NCI-H446 treated with DMSO at 0.1 percent for 48 hours (cell line): ENCODE results near the gene CYSRT1.

Experiments used
- DNase-seq: peaks from one replicate; lab custom pipeline; 2025; lab: John Stamatoyannopoulos, UW

CYSRT1 gene

DNA sequence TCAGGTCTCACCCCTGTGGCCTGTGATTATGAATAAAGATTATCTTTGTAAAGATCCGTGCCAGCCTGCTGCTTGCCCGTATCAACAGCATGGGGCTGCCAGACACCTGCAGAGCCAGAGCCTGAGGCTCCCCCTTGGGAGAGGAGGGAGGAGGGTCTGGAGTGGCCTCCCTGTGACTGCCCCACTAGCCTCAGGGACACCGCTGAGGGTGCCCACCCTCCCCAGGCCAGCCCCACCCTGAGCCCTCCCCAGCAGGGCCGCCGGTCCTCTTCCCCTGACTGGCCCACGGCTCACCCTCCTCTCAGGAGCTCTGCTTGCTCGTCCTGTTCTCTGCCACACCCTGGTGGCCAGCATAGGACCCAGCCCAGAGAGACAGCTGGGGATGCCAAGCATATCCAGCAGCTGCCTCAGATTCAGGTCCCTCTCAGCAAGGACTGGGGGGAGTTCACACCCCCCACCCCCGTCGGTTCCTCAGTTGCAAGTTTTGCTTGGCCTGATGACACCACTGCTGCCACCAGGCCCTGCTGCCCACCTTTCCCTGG, 34.6 kb upstream of the CYSRT1 start:
- DNase-seq: no peak

DNA sequence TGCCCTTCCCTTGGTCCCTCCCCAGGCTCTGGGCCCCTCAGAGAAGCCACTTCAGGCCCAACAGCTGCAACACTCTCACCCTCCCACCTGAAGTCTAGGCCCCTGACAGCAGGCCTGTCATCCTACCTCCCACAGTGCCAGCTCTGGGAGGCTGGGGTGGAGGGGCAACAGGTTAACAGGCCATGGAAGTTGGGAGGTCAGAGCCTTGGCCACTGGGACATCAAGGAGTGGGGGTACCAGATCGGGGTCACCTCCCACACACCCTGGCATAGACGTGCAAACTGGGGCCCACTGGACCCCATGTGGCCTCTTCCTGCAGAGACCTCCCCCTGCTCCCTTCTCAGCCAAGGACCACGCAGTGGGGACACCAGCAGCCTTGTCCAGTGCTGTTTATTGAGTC, 33.7 kb upstream of the CYSRT1 start:
- no peak for DNase-seq

GRCh38 chr9:137191691-137192447, 33.1 kb upstream of the CYSRT1 start:
- DNase-seq: no peak

GRCh38 chr9:137192448-137192780, 32.6 kb upstream of the CYSRT1 start:
- no peak for DNase-seq

GRCh38 chr9:137192859-137193258, 32.1 kb upstream of the CYSRT1 start:
- no peak for DNase-seq

- DNase-seq: no peak
These were observed 31.2 kb upstream of the CYSRT1 start for GRCh38 chr9:137193771-137194170.

- no peak for DNase-seq
These were observed 30.6 kb upstream of the CYSRT1 start for GRCh38 chr9:137194388-137194787.

DNA sequence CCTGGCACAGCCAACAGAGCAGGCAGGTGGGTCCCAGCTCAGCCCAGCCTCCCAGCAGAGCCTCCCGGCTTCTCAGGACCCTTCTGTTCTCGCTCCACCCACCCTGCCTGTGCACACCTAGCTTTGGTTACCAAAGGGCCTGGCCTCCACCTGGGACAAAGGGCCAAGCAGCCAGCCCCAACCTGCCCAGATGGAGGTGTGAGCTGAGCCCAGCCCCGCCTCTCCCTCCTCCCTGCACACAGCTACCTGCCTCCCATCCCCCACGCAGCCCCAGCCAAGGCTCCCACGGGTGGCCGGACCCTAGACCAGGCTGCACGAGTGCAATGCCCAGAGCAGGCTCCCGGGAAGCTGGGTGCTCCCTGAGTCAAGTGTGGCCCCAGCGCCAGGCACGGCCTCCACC, 30.1 kb upstream of the CYSRT1 start:
- DNase-seq: no peak

- no peak for DNase-seq
These were observed 29.3 kb upstream of the CYSRT1 start for GRCh38 chr9:137195525-137196220.

DNA sequence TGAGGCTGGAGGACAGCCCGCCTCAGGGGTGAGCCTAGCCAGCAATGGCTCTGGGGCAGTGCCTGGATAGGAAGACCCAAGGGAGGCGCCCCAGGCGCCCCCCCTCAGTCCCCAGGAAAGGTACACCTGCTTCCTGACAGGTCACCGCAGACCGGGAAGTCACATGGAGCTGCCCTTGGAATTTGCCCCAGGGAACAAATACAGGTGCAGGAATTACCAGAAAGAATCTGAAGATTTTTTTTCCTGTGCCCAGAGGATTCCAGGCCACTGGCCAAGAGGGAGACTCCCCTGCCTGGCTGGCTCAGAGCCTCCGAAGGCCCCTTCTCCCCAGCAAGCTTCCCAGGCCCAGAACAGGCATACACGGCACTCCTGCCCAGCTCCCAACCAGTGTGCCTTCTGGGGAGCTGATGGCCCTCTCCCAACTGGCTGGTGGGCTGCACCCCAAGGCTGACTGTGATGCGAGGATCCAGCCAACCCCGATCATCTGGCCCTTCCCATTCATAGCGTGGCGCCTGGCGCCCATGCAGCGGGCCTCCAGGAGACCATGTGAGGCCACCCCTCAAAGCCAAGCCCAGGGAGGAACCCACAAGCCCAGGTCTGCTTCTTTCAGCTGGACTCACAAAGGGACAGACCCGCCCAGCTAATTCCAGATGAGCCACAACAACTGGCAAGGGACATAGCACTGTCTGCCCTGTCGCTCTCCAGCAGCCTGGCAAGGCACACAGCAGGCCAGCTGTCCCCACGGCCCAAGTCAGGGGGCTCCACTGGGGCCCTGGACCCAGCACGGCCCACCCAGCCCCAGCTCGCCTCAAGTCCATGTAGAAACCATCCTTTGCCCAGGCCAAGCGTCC, 26.7 kb upstream of the CYSRT1 start:
- no peak for DNase-seq

GRCh38 chr9:137198902-137199283, 26.1 kb upstream of the CYSRT1 start:
- DNase-seq: no peak

GRCh38 chr9:137199411-137200121, 25.4 kb upstream of the CYSRT1 start:
- DNase-seq: no peak

DNA sequence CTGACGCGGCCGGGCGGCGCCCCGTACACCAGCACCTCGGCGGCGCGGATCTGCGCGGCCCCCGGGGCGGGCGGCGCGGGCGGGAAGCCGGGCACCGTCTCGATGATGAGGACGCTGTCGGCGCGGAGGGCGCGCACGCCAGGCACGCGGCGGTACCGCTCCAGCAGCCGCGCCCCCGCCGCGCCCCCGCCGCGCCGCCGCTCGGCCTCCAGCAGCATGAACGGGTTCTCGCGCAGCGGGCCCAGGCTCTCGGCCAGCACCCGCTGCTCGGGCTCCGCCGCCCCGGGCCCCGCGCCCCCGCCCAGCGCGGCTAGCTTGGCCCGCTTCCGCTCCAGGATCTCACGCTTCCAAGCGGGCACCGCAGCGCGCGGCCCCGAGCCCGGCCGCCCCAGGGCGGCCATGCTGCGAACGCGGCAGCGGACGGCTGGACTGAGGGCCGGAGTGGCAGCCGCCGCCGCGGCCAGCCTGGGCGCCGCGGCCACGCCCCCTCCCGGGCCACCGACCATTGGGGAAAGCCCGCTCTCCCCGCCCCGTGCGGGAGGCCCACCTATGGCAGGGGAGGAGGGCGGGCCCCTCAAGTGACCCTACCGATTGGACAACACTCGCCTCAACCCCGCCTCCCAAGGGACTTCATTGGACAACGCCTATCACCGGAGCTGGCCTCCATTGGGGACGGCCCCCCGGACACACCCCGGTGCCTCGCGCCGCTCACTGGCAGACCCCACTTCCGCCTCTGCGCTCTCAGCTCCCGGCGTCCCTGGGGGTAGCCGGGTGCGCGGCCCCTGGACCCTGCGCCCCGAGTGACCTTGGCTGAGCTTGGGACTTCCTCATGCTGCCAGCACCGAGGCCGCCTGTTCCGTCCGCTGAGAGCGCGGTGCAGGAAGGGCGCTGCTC, 24.4 kb upstream of the CYSRT1 start, which contains the start of gene TPRN:
TPRN (minus strand) TSS at position 431 of the 894 bp plus-strand sequence; CDS start at position 401, 30 bp downstream.
- peak; percentile 94 for DNase-seq

DNA sequence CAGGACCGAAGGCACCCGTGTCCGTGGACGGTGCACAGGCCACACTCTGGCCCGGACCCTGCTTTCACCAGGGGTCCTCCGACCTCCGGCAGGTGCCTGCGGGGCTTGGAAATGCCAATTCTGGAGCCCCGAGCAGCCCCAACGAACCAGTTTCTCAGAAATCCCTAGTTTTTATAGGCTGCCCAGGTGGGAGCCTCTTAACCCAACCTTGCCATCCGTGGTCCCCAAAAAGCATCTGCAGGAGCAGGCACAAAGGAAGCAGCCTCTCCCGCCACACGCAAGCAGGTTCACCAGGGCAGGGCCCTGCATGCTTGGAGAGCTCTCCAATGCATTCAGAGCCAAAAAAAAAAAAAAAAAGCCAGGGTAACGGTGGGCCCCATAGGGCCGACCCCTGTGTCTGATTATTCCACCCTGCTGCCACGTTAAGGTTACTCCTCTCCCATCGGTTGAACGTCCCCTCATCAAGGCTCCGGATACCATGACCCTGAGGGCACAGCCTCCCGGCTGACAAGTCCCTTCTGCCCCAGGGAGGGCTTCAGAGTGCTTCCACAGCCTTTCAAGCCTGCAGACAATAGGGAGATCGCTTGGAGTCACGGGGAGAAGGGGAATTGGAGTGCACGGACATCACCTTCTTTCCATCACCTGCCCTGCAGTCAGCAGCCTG, 23.6 kb upstream of the CYSRT1 start:
- no peak for DNase-seq

DNA sequence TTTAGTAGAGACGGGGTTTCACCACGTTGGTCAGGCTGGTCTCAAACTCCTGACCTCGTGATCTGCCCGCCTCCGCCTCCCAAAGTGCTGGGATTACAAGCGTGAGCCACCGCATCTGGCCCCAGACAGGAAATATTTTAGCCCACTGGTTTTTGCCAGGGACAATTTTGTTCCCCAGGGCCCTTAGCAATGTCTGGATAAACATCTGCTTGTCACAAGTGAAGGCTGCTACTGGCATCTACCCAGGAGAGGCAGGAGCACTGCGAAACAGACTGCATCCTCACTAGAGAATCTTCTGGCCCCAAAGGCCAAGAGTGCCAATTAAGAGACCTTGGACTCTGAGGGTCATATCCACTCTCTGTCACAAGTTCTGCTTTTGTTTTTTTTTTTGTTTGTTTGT, 22.0 kb upstream of the CYSRT1 start:
- no peak for DNase-seq

GRCh38 chr9:137204731-137205125, 20.2 kb upstream of the CYSRT1 start:
- no peak for DNase-seq

DNA sequence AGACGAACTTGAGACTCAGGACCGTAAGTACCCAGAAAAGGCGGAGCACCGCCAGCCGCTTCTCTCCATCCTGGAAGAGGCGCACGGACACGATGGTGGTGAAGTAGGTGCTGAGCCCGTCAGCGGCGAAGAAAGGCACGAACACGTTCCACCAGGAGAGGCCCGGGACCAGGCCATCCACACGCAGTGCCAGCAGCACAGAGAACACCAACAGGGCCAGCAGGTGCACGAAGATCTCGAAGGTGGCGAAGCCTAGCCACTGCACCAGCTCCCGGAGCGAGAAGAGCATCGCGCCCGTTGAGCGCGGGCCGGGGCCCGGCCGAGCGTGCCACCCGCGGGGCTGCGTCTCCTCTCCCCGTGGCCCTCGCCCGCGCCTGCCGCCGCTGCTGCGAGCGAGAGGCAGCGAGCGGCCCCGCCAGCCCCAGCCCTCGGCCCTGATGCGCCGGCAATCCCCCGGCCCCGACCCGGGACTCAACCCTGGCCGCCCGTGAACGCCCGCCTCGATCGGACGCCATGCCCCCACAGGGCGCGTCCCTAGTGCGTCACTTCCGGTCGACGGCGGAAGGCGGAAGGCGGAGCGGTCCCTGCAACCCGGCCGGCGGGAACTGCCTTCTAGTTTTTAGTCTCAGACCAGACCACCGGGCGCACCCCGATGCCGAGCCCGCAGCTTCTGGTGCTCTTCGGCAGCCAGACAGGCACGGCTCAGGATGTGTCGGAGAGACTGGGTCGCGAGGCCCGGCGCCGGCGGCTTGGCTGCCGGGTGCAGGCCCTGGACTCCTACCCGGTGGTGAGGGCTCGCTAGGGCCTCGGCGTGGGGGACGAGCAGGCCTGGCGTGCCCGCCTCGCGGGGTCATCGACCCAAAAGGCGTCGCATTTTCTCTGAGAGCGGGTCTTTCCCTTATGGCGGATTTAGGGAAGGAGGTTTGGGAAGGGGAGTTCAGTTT, 19.6 kb upstream of the CYSRT1 start, which contains the start of the genes NDOR1 and TMEM203:
NDOR1 (plus strand) TSS at position 575 of the 944 bp plus-strand sequence; CDS start at position 653, 78 bp downstream.
TMEM203 (minus strand) TSS at position 523 of the 944 bp plus-strand sequence; CDS start at position 289, 234 bp downstream.
- peak; percentile 4 for DNase-seq

DNA sequence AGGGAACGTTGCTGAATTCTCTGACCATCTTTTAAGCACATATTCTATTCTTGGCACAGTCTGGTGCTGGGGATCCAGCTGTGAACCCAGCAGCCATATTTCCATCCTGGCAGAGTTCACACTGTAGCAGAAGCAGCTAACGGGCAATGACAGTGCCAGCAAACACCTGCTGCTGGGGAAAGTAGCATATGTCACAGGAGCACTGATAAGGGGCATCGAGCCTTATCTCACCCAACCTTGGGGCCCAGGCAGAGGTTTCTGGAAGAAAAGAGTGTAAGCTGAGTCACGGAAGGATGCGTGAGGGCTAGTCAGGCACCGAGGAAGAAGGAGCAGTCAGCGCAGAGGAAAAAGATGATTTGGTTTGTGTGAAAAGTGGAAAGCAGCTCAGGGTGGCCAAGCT, 18.4 kb upstream of the CYSRT1 start:
- DNase-seq: no peak

DNA sequence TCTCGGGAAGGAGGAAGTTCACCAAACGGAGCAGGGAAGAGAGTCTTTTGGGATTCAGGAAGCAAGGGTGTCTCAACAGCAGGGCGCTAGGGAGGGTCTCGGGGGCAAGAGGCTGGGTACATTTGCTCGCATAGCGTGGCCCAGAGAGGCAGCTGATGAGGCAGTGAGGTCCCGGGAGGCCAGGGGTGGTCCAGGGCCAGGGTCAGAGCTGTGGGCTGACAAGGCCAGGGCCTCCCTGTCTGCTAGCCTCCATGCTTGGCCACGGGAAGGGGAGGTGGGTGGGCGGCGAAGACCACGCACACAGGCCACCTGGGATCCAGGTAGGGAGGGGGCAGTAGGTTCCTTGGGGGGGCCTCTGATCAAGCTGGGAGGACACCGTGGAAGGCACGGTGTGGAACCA, 13.4 kb upstream of the CYSRT1 start:
- DNase-seq: no peak
